ENCODE measurements around the gene CD48.

Gene CD48, protein sequence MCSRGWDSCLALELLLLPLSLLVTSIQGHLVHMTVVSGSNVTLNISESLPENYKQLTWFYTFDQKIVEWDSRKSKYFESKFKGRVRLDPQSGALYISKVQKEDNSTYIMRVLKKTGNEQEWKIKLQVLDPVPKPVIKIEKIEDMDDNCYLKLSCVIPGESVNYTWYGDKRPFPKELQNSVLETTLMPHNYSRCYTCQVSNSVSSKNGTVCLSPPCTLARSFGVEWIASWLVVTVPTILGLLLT

DNA sequence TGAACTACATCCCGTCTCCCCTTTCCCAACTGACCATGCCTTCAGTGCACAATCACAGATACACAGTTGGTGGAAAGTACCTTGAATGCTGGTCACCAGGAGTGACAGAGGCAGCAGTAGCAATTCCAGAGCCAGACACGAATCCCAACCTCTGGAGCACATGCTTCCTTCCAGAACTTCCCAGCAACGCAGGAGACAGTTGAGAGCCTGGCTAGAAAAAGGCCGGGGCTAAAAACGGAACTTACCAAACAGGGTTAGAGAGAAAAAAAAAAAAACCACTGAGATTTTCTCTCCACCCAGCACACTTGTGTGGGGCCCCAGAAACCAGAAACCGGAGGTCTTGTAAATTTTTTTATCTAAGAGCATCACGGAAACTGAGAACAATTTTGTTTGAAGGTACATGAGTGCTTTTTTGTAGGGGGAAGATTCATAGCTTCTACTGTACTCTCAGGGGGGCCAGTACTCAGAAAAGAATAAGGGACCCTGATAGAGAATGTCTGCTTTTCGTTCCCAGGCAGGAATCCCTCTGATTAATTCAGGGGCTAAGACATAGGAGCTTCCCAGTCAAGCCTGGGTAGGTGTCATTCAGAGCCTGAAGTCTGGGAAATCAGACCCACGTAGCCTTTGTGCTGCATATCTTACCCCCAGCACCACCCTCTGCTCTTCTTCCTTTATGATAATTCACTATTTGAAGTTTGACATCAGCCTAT, at the start of gene CD48:
CD48 (minus strand) TSS at position 221 of the 710 bp plus-strand sequence; CDS start at position 162, 59 bp downstream.
- DNase-seq = no peak

DNA sequence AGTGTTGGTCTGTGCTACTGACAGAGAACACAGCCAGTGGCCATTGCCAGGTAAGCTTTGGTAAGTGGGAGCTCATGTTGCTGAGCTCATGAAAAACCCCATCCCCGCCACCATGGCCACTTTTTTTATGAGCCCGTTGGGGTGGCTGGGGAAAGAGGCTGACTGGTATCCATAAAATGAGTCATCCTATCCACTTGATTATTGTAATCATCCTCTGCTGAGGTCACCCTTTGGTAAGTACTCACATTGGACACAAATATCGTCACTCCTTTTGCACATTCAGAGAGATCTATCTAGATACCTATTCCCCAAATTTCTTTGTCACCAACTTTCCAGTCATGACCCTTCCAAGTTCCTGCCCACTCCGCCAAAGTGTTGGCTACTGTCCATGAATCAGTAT, 49.4 kb upstream of the CD48 start:
- DNase-seq = no peak

DNA sequence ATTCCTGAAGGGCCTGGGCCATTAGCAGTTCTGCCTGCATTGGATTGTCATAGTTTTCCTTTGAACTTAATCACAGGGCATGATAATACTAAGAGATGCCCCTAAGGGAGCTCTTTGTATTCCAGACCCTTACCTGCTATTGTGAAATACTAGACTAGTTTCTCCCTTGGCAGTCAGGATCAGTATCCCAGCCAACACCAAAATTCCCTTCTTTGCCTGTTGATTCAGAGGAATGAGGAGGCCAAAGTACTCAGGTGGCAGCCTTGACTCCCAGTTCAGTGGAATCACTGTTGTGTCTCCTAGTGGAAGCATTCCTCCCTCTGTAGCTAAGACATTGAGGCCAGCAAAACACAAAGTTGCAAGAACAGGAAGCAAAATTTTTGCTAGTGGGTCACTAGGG, 48.1 kb upstream of the CD48 start:
- no peak for DNase-seq

DNA sequence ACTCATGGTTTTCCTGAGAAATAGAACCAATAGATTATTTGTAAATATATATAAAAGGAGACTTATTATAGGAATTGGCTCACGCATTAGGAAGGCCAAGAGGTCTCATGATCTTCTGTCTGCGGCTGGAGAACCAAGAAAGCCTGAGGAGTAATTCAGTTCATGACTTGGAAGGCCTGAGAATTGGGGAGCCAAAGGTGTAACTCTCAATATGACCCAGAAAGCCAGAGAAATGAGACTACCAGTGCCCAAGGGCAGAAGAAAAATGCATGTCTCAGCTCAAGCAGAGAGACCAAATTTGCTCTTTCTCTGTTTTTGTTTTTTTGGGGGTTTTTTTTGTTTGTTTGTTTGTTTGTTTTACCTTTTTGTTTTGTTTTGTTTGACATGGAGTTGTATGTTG, 46.9 kb upstream of the CD48 start:
- DNase-seq = no peak

DNA sequence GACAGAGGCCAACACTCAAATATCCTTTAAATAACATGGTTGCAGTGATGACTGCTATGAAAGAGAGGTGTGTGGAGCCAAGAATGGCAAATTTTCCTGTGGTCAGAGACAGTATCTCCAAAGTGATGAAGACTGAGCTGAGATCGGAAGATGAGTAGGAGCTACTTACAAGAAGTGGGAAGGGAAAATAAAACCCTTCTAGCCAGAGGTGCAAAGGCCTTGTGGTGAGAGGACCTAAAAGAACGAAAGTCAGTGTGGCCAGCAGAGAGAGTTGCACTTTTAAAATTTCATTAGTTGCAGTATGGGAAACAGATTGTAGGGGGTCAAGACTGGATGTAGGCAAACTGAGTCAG, 45.2 kb upstream of the CD48 start:
- no peak for DNase-seq

DNA sequence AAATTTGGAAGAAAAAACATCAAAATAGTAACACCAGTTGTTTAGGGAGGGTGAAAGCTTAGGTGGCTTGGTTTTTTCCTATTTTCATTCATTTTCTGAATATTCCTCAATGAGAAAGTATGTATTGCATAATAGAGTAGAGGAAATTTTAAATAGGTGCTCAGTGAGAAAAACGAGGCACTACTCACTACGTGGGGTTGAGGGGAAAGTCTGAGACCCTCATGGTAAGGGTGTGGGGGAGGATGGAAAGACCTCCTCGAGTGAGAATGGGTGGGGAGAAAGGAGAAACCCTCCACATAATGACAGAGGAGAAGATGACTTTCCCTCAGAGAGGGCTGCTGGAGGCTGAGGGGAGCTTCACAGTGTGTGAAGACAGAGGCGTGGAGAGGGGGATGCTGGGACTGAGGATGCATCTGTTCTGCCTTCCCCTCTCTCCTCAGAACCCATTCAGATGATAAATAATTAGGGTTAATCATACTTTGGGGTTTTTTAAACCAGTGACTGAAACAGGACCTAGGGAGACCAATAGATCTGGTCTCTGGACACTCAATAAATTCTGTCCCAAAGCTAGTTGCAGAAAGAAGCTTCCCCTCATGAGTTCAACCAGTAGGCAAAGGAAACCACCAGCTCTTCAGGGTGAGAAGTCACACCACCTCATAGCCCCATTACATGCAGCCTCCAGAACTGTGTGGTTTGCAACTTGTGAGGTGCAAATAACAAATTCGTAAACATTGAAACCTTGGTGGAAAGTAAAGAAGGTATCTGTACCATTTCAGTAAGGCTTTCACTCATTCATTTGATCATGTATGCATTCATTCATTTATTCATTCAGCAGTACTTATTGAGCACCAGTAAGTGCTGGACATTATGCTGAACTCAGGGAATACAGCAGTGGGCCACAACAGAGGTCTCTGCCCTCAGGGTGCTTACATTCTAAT, 44.6 kb upstream of the CD48 start:
- no peak for DNase-seq

DNA sequence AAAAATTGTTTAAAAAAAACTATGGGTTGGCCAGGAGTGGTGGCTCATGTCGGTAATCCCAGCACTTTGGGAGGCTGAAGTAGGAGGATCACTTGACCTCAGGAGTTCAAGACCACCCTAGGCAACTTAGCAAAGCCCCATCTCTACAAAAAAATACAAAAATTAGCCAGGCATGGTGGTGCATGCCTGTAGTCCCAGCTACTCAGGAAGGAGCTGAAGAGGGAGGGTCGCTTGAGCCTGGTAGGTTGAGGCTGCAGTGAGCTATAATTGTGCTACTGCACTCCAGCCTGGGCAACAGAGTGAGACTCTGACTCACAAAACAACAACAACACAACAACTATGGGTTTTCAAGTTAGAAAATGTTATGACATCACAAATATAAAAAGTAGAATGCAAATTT, 43.8 kb upstream of the CD48 start:
- no peak for DNase-seq

DNA sequence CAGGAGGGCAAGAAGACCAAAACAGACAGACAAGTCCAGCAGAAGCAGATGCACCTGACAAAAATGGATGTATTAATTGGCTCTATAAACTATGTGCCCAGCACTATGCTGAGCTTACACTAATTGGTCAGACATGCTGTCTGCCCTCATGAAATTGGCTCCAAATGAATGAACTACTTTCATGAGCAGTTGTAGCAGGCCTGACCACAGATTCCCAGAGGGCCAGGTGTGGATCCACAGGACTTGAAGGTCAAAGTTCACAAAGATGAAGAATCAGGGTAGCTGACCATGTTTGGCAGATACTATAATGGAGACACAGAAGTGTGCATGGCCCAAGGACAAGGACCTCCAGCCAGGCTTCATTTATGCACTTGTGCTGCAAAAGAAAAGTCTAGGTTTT, 42.0 kb upstream of the CD48 start:
- DNase-seq = no peak

DNA sequence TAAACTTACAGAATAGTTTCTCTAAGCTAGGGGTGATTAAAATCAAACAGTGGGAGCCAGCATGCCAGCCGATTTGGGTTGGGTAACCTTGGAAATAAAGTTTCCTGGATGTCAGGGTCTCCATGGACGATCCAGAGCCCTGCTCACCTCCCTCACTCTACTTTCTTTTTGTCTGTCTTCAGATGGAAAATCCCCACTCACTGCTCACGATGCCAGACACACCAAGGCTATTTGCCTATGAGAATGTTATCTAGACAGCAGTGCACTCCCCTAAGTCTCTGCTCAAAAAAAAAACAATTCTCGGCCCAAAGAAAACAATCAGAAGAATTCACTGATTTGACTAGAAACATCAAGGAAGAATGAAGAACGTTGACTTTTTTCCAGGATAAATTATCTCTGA, 41.3 kb upstream of the CD48 start:
- no peak for DNase-seq

DNA sequence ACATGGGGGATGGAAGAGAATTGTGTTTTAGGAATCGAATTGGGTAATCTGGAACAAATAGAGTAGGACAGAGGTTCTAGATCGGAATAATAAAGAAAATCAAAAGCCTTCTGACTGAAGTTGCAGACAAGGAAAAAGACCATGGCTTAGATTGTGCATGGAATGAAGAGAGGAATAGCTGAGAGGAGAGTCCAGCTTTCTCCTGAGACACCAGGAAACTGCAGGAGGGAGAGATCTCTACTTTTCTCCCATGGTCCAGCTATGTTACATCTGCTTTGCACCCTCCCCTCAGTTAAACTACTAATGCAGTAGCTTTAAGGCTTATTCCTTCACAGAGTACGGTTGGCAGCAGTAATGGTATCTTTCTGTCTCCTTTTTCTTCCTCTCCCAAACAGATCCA, 40.8 kb upstream of the CD48 start:
- DNase-seq = no peak

DNA sequence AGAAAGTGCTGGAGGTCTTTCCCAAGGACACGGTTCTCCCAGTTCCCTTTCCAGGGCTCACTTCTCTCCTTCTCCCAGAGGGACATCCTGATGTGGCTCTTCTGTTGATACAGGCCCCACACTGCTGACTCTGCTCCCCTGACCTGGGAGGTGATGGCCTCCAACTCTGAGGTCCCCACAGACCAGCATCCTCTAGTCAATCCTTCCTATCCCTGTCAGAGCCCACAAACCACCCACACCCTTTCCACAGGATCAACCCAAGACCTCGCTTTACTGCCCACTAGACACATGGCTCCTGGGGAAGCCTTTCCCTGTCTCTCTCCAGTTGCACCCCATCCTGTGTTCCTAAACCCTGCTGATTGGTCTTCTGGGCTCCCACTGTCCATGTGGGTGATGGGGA, 39.0 kb upstream of the CD48 start:
- no peak for DNase-seq

DNA sequence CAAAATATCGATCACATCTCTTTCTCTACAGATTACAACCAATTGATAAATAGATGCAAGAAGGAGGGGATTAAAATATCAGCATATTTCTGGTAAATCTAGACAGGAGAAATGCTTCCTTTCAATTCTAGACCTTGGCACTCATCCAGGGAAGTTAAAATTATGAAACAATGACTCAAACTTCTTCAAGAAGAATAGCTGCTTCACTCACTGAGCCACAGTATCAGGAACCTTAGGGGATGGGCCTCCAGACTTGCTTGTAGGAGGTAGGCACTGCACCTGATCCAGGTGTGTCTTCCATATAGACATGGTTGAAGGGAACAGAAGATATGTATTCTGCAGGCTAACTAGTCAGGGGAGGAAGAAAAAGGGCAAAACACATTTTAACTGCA, 37.3 kb upstream of the CD48 start:
- no peak for DNase-seq

DNA sequence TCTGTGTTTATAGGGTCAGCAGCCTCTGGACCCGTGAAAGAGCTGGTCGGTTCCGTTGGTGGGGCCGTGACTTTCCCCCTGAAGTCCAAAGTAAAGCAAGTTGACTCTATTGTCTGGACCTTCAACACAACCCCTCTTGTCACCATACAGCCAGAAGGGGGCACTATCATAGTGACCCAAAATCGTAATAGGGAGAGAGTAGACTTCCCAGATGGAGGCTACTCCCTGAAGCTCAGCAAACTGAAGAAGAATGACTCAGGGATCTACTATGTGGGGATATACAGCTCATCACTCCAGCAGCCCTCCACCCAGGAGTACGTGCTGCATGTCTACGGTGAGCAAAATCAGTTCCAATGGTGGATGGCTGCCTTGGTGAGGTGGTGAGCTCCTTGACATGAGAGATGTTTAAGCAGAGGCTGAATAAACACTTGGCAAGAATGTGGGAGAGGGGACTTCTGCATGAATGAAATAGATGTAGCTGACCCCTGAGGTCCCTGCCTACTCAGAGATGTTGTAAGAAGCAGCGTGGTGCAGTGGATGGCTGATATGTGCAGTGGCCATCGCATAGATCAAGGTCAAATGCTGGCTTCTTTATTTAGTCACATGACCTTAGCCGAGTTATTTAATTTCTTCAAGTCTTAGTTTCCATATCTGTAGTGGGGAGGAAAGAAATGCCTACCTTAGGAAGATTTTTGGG, 36.7 kb upstream of the CD48 start:
- DNase-seq = no peak

DNA sequence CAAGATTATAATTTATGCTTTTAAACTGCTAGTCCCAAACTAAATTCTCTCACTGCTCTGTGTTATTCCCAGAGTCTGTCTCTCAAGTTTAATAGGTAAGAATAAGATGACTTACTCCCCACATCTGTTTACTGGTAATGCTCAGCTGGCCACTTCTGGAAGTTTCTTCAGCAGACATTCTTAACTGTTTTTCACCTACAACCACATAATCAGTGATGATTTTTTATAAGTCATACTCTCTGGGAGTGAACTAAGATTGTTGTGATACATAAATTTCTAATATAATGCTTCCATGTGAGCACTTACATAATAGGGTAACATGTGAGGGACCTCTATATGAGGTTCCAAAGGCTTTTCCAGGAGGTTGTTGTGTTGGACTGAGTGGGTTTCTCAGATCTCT, 36.1 kb upstream of the CD48 start:
- DNase-seq = no peak

DNA sequence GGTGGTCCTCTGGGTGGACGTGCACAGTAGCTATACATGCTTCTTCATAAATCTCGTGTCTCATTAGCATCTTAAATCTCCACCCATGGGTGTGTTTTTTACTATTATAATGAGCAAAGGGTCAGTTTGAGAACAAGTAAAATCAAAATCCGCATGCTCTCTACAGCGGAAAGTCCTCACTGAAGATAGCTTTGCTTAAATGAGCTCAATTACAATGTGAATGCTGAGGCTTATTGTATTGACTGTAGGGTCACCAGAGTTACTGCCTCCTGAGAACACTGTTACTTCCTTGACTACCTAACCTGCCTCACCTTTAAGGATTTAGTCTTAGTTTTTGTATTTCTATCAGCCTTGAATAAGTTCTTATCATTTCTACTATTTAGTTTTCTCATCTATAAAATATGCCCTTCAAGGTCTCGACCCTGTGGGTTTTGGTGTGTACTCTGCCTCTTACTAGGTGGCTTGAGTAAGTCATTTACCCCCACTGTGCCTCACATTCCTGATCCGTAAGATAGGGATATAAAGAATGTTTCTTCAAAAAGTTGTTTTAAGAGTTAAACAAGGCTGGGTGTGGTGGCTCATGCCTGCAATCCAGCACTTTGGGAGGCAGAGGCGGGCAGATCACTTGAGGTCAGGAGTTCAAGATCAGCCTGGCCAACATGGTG, 35.3 kb upstream of the CD48 start:
- DNase-seq = no peak

DNA sequence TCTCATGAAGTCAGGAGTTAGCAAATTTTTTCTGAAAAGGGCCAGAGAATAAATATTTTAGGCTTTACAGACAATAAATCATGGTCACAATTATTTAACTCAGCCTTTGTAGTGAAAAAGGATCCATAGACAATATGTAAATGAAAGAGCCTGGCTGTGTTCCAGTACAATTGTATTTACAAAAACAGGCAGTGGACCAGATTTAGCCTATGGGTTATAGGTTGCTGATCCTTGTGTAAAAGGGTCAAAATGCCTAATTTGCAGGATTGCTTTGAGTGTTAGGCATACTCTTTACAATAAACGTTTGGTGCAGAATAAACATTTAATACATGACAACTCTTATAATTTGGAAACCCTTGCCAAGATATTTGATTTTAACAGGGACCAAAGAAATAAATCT, 33.9 kb upstream of the CD48 start:
- DNase-seq = no peak

DNA sequence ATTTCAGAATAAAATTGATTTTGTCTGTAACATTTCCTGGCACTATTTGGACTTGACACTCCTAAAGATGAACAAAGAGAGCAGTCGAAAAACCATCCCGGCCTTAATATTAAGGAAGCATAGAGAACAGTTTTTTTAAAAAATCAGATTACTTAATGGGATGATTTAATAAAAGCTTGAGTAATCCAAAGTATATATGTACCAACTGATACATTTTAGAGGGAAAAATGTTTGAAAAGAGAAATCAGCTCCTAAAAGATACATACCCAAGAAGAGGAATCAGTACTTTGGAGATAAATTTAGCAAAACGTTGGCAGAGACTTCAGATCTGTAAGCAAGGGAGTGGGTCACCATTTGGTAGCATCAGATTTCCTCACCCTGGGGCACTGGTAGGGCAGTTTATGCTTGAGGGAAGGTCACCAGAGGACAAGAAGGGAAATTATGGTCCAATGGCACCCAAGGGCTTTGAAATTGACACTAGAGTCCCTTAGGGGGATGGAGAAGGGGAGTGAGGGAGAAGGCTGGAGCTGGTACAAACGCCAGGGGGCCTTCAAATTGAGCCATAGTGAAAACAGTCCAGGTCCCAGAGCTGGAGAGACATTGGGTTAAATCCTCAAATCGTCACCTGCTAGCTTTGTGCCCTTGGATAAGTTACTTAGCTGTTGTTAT, 33.4 kb upstream of the CD48 start:
- no peak for DNase-seq

DNA sequence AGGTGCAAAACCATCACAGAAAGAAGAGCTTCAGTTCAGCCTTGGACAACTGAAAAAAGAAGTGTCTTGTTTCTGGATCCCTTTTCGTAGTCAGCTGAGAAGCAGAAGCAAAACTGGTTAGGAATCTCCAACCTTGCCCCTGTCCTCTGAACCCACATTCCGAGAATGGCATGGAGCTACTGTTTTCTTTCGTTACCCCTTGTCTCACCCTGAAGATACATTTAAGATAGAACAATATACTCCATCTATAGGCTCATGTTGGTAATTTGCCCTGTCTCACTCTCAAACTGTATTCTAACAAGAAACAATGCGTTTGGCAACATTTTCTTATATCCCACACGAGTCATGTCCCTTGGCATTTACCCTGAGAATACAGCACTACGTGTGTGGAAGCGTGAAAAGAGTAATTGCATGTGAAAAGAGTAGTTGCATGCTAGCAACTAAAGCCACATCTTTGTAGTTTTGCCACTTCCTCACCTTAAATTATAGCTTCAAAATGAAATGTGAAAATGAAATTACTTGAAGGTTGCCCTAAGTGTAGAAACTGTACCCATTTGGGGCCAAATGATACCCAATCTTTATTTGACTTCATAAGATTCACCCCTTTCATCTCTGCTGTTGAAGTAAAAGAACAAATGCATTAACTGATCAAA, 32.7 kb upstream of the CD48 start:
- DNase-seq = no peak

DNA sequence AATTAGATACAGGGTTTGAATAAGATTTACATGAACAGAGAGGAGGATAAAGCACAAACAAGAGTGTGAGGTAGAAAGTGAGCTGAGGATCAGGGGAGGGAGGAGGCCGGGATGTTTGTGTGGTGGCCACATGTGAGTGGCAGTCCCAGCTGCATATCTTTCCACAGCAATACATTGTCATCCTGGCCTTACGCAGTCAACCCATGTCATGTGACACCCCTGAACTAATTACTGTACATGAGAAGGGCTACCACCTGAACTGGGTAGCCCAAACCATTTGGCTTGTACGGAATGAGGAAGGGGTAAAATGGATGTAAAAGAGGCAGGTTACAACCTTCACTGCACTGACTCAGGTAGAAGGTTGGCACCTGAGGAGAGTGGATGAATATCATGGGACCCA, 31.6 kb upstream of the CD48 start:
- no peak for DNase-seq

DNA sequence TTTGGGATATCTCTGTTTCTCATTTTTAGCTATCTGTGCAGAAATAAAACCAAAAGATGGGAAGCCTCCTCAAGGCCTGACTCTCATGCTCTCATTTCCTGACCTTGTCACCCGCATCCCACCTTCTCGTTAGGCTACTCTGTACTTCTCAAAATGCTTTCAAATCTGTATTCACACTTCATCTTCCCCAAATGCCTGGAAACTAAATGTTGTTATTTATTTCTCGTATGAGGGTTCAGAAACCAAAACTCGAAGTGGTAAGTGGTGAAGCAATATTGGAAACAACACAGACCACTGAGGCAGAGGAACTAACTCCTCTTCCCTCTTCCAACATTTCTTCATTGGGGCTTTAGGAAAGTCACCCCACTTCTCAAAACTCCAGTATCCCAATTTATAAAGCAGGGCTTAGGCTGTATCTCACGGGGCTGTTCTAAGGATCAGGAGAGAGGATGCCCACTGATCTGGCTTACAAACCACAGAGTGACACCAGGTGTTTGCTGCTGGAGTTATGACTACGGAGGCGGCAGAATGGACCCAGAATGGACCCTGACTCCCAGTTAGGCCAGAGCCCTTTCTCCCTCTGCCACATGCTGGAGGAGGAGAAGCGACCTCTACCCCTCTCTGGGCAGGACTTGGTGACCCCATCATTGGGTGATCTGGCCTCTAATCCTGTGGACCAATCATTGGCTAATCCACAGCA, 31.0 kb upstream of the CD48 start:
- no peak for DNase-seq

Measured in NCI-H1436 treated with DMSO at 0.1 percent for 48 hours (cell line).